Central memory CD8-positive, alpha-beta T cell (primary cell): ENCODE results near the gene CYTH4.

Source experiments
- ATAC-seq: fragments of 150-1000 bp; cut with Tn5 transposase; replicated peaks from 2 replicates; pipeline ENCODE4 v1.10.0; 2022; ENCODE audit warnings: mild to moderate bottlenecking, moderate FRiP score, moderate number of reproducible peaks; ENCODE audit not compliant: poor library complexity, severe bottlenecking; ENCODE audit errors: extremely low read depth
- DNase-seq, 2 donors: peaks; one replicate each; pipeline ENCODE4 v3.0.0; 2021; ENCODE audit warnings: low spot score in 2 of 2
- H3K27ac Mint-ChIP-seq: one replicate; pipeline ENCODE4 v1.8.0; 2022; ENCODE audit warnings: low read depth, mild to moderate bottlenecking, moderate library complexity, mixed read lengths
- H3K27me3 Mint-ChIP-seq: one replicate; pipeline ENCODE4 v1.8.0; 2022; ENCODE audit warnings: mixed read lengths
- H3K36me3 Mint-ChIP-seq: one replicate; pipeline ENCODE4 v1.8.0; 2022; ENCODE audit warnings: mild to moderate bottlenecking, moderate library complexity, mixed read lengths; ENCODE audit not compliant: insufficient read depth
- H3K4me1 Mint-ChIP-seq: one replicate; pipeline ENCODE4 v1.8.0; 2022; ENCODE audit warnings: mixed read lengths
- H3K4me3 Mint-ChIP-seq: one replicate; pipeline ENCODE4 v1.8.0; 2022; ENCODE audit warnings: mild to moderate bottlenecking, moderate library complexity, mixed read lengths
- H3K9me3 Mint-ChIP-seq: one replicate; pipeline ENCODE4 v1.8.0; 2022; ENCODE audit warnings: mixed read lengths

The CYTH4 gene

DNA sequence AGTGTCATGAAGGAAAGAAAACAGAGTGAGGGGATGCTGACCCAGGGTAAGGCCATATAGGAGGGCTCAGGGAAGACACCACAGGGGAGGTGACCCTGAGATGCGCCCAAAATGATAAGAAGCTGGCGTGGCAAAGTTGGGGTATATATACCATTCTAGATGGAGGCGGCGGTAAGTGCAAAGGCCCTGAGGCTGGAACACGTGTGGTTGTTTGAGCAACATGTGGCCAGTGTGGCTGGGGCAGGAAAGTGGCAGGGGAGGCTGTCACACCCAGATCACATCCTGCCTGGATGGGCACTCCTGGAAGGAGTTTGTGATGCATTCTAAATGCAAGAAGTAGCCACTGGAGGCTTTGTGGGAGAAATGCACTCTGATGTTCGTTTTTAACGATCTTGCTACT, 70.2 kb downstream of the CYTH4 start:
- Mint-ChIP-seq H3K27ac (no peak overlapping the region), H3K27me3 (peaks cover 35% of the 10 kb centered on the region), H3K4me1 (no peaks in the 10 kb centered on the region), H3K36me3 (peaks cover 2% of the 10 kb centered on the region), H3K9me3 (no peaks in the 10 kb centered on the region), H3K4me3 (no peak overlapping the region)
- DNase-seq (no peak), ATAC-seq (no peak)

DNA sequence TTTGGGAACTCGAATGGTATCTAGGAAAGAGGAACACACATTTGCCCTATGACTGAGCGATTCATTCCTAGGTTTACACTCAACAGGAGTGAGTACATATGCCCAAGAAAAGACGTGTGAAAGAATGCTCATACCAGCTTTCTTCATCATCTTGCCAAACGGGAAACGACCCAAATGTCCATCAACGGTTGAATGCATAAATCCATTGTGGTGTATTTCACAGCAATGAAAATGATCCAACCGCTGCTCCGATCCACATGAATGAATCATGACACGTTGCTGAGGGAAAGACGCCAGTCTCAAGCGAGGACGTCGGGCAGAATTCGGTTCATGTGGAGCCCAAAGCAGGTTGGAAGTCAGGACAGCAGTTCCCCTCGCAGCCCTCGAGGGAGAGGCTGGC, 71.5 kb downstream of the CYTH4 start:
- ATAC-seq, result no peak
- Mint-ChIP-seq H3K27ac (no peak overlapping the region), H3K36me3 (peaks cover 2% of the 10 kb centered on the region), H3K27me3 (peaks cover 44% of the 10 kb centered on the region), H3K4me3 (no peak overlapping the region), H3K4me1 (no peaks in the 10 kb centered on the region), H3K9me3 (no peaks in the 10 kb centered on the region)
- no peak for DNase-seq

DNA sequence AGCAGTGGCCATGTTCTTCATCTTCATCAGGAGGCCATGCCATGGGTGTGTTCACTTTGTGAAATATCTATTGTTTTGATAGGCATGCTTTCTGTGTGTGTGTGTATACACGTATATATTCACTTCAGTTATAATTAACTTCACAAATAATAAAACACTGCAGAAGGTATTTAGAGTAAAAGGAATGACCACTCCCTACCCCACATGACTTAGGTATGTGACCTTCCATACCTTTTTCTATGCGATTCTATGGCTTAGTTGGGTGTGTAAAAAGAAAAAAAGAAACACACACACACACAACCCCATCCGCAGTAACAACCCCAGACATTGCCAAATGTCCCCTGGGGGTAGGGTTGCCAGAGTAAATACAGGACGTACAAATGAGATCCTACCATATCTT, 72.0 kb downstream of the CYTH4 start:
- Mint-ChIP-seq H3K4me1 (no peaks in the 10 kb centered on the region), H3K27ac (no peak overlapping the region), H3K27me3 (peaks cover 44% of the 10 kb centered on the region), H3K4me3 (no peak overlapping the region), H3K36me3 (peaks cover 2% of the 10 kb centered on the region), H3K9me3 (no peaks in the 10 kb centered on the region)
- DNase-seq, result no peak
- no peak for ATAC-seq

DNA sequence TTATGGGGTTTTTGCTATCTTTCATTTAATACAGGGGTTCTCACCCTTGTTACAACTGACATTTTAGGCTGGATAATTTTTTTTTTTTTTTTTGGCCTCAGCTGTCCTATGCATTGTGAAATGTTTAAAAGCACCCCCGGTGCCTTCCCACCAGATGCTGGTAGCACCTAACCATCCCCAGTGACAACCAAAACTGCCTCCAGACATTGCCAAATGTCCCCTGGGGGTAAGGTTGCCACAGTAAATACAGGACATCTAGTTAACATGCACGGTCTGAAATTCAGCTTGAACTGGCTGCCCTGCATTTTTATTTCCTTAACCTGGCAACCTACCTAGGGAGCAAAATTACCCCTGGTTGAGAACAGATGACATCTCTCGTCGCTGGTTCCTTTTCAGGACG, 72.4 kb downstream of the CYTH4 start:
- no peak overlapping the region for H3K27ac Mint-ChIP-seq
- ATAC-seq (no peak), DNase-seq (no peak)
- no peak overlapping the region for H3K4me3 Mint-ChIP-seq
- H3K9me3 Mint-ChIP-seq, result no peaks in the 10 kb centered on the region
- peaks cover 2% of the 10 kb centered on the region for H3K36me3 Mint-ChIP-seq
- peaks cover 44% of the 10 kb centered on the region for H3K27me3 Mint-ChIP-seq
- no peaks in the 10 kb centered on the region for H3K4me1 Mint-ChIP-seq

DNA sequence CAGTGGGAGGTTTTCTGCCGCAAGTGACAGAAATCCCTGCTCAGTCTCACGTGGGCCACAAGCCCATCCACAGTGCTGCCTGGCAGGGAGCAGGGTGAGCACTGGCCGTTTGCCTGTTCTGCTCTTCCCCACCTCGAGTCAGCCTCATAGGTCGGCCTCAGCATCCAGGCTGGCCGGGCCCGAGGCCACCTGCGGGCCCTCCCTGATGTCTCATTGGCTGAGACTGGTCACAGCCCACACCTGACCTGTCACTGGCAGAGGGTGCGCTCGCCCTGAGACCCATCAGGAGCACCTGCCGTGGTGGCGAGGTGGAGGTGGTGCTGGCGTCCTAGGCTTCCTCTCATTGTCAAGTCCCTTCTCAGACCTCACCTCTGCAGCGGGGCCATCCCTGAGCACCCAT, 72.9 kb downstream of the CYTH4 start:
- peaks cover 2% of the 10 kb centered on the region for H3K36me3 Mint-ChIP-seq
- H3K9me3 Mint-ChIP-seq, result no peaks in the 10 kb centered on the region
- no peak overlapping the region for H3K4me3 Mint-ChIP-seq
- DNase-seq (no peak), ATAC-seq (no peak)
- H3K27me3 Mint-ChIP-seq, result peaks cover 44% of the 10 kb centered on the region
- H3K4me1 Mint-ChIP-seq, result no peaks in the 10 kb centered on the region
- no peak overlapping the region for H3K27ac Mint-ChIP-seq

DNA sequence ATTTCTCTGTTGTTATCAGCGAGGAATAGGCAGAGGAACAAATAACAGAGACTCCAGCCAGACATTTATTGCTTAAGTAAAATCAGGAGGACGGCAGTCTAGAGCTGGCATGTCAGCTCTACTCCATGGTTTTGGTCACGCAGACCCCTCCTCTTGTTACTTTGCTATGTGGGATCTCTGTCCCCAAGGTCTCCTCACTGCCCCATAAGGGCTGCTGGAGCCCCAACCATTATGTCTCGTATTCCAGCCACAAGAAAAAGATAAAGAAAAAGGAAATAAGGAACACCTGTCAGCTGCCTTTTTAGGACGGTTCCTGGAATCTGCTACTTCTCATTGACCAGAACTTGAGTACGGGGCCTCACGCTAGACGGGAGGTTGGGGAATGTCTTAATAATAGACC, 74.6 kb downstream of the CYTH4 start:
- Mint-ChIP-seq H3K27me3 (peaks cover 33% of the 10 kb centered on the region), H3K4me1 (peaks cover 6% of the 10 kb centered on the region), H3K27ac (no peak overlapping the region), H3K9me3 (no peaks in the 10 kb centered on the region), H3K36me3 (peaks cover 2% of the 10 kb centered on the region), H3K4me3 (no peak overlapping the region)
- ATAC-seq (no peak), DNase-seq (no peak)

DNA sequence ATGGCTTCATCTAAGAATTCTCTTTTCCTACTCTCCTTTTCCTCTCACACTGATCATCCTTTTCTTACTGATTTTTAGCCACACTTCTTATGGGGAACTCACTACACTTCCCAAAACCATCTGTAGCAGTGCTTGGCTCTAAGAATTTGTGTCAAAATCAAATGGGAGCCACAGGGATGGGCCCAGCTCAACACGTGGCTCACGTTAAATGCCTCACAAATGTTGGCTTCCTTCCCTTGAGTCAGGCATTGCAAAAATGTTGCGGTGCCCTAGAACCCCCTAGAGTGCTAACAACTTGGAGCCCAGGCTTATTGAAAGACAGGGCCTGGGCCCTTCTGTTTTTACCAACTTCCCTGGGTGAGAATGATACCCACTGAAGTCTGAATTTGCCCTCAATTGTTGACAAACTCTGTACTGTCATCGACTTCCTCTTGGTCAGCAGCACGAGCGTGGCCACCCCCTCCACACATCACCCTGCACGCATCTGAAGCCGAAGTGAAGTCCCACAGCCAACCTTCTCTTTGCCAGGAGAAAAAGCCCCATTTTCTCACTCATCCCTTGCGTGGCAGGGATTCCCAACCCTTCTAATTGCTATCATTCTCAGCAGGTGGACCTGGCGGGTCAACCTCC, 75.3 kb downstream of the CYTH4 start:
- peaks cover 2% of the 10 kb centered on the region for H3K36me3 Mint-ChIP-seq
- no peak for DNase-seq

DNA sequence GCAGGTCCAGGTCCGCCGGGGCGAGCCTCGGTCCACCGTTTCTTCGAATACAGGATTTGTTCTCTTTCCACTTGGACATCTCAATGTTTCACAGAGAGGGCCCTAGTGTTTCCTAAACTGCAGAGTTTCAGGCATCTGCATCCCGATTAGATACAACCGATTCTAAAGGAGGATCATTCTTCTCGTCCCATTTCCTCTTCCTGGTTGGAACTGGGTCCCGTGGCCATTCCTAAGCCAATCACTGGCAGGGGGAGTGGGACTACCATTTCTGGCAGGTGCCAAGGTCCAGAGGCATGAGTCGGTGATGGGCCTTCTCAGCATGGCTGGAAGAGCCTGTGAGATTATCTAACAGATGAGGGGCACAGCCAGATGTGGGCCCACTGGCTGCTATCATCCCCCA, 76.1 kb downstream of the CYTH4 start:
- Mint-ChIP-seq H3K27me3 (peaks cover 19% of the 10 kb centered on the region), H3K9me3 (no peaks in the 10 kb centered on the region), H3K27ac (no peak overlapping the region), H3K4me3 (no peak overlapping the region), H3K4me1 (peaks cover 6% of the 10 kb centered on the region), H3K36me3 (peaks cover 2% of the 10 kb centered on the region)
- DNase-seq (no peak), ATAC-seq (no peak)

More for the DNA sequence above, 75.3 kb downstream of the CYTH4 start:
- Mint-ChIP-seq H3K4me1 (peaks cover 6% of the 10 kb centered on the region), H3K27ac (no peak overlapping the region), H3K9me3 (no peaks in the 10 kb centered on the region), H3K27me3 (peaks cover 27% of the 10 kb centered on the region), H3K4me3 (no peak overlapping the region)
- no peak for ATAC-seq

DNA sequence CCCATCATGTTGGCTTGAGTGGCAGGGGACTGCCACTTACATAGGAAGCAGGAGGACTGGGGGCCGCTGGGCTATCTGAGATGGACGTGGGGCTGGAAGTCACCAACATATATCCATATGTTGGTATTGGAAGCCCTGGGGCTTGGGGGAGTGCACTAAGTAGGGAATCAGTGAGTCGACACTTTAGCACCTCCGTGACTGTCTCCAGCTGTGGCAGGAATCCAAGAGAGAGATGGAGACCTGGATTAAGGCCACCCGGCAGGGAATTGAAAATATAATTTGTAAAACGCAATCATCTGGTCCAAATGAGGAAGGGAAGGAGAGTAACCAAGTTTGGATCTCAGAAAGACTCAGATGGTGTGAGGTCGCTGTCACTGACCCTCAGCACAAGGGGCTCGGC, 76.6 kb downstream of the CYTH4 start:
- no peak for DNase-seq
- no peak overlapping the region for H3K4me3 Mint-ChIP-seq
- no peak for ATAC-seq
- peaks cover 18% of the 10 kb centered on the region for H3K27me3 Mint-ChIP-seq
- H3K9me3 Mint-ChIP-seq, result no peaks in the 10 kb centered on the region
- peak overlapping the region; percentile 1 for H3K27ac Mint-ChIP-seq
- peaks cover 6% of the 10 kb centered on the region for H3K4me1 Mint-ChIP-seq
- H3K36me3 Mint-ChIP-seq, result peaks cover 2% of the 10 kb centered on the region

DNA sequence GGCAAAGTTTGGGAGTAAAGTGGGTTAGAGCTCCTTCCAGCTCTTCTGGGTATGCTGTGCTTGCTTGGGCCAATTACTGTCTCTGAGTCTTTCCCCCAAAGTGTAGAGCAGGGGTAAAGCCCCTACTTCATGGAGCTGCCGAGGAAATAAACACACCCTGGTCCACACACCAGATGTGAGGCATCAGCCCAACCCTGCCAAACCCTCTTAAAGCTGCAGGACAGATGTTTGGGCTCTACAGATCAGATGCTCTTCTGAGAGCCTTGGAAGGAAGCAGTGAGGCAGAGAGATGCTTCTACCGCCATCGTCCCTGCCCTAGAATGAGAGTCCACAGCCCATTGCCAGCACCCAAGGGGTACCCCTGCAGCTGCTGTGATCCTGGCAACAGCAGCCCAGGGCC, 80.3 kb downstream of the CYTH4 start:
- H3K27ac Mint-ChIP-seq, result no peak overlapping the region
- no peaks in the 10 kb centered on the region for H3K36me3 Mint-ChIP-seq
- ATAC-seq (no peak), DNase-seq (no peak)
- peaks cover 8% of the 10 kb centered on the region for H3K27me3 Mint-ChIP-seq
- H3K4me1 Mint-ChIP-seq, result peaks cover 6% of the 10 kb centered on the region
- no peaks in the 10 kb centered on the region for H3K9me3 Mint-ChIP-seq
- no peak overlapping the region for H3K4me3 Mint-ChIP-seq

DNA sequence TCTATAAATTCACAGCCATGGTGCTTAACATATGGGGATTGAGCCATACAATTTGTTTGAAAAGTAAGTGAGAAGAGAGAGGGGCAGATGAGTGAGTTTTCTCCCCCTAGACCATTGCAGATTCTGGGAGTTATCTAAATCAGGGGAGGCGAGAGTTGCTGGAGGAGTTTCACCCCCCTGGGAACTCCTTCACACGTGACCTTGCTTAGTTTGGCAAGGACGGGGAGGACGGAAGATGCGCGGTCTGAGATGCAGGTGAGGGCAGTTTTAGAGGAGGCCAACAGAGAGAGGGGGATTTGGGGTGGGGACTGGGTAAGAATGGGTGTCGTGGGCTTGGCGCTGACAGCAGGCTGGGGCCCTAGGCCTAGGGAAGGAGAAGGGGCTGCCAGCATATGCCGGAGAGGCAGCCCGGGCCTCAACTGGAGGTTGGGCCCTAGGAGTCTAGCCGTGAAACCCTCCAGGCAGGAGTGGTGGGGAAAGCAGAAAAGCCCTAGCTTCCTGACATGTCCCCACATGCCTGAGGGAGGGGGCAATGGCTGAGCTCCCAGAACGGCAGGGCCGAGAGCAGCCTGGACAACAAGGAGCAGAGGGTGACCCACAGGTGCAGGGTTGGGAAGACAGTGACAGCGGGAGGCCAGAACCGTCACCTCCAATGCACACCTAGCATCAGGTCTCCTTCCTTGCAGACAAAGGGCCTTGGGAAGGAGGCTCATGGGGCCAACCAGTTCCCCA, 81.1 kb downstream of the CYTH4 start:
- H3K4me1 Mint-ChIP-seq, result peaks cover 6% of the 10 kb centered on the region
- no peaks in the 10 kb centered on the region for H3K27me3 Mint-ChIP-seq
- DNase-seq (no peak), ATAC-seq (no peak)
- H3K9me3 Mint-ChIP-seq, result no peaks in the 10 kb centered on the region
- H3K27ac Mint-ChIP-seq, result no peak overlapping the region
- no peak overlapping the region for H3K4me3 Mint-ChIP-seq
- H3K36me3 Mint-ChIP-seq, result no peaks in the 10 kb centered on the region
